Measurements from ENCODE around the gene IFITM1.
"Not testable (repeated sequence)": the region's sequence is repeated elsewhere in the genome, so short reads cannot be mapped to it uniquely, and the experiment has no call there.

The IFITM1 gene

GRCh38 chr11:313787-314553 lies at the start of gene IFITM1:
IFITM1 (plus strand) TSS chr11:314040; CDS start chr11:314171, 131 bp downstream.
- no peak for DNase-seq

GRCh38 chr11:266676-267439 lies 47.0 kb upstream of the IFITM1 start:
- no peak for DNase-seq

DNA sequence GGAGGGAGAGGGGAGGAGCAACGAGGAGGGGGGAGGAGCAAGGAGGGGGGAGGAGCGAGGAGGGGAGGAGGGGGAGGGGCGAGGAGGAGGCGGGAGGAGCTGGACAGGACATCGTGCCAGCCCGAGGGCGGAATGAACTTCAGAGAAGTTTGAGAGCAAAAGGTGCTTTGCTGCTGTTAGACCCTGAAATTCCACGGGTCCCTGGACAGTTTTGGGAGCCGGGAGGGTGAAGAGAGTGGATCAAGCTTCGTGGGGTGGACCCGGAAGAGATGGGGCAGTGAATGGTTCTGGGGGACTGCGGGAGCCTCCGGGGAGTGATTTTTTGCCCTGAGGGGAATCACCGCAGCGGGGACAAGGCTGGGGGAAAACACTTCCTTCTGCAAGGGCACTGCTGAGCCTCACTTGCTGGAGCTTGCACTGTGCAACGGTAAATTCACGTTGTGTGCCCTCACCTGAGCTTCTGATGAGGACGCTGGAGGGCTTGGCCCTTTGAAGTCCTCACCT lies 46.3 kb upstream of the IFITM1 start:
- DNase-seq = no peak

DNA sequence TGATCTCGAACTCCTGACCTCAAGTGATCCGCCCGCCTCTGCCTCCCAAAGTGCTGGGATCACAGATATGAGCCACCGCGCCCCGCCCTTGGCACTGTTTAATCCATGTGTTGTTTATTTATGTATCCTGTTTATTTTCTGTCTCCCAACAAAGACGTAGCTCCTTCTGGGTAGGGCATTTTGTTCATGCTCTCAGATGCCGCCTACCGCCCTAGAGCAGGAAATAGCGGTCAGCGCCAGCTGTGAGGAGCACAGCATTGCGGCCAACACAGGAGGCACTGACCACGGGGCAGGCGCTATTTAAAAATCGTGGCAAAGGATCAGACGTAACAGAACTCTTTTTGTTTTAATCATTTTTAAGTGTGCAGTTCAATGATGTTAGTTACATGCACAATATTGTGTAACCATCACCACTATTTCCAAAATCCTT lies 45.1 kb upstream of the IFITM1 start:
- not testable (repeated sequence) for DNase-seq

DNA sequence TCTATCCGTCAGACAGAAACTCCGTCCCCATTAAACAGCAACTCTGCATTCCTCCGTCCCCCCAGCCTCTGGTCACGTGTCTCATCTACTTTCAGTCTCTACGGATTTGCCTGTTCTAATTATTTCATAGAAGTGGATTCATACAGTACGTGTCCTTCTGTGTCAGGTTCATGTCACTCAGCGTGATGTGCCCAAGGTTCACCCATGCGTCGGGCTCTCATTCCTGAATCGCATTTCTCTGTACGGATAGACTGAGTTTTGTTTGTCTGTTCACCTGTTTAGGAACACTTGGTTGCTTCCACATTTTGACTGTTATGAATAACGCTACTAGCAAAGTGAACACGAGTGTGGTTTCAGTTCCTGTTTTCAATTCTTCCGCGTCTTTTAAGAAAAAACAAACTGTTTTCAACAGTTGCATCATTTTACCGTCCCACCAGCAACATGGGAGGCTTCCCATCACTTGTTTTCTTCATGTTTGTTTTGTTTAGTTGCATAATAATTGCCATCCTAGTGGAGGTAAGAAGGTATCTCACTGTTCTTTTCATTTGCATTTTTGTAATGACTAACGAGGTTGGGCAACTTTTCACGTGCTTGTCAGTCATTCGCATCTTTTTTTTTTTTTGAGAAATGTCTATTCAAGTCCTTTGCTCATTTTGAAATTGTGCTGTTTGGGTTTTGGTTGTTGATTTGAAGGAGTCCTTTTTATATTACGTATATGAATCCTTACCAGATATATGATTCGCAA lies 44.5 kb upstream of the IFITM1 start:
- peak; percentile 95 for DNase-seq

- DNase-seq = no peak
Observed at GRCh38 chr11:270451-271318, 43.2 kb upstream of the IFITM1 start.

DNA sequence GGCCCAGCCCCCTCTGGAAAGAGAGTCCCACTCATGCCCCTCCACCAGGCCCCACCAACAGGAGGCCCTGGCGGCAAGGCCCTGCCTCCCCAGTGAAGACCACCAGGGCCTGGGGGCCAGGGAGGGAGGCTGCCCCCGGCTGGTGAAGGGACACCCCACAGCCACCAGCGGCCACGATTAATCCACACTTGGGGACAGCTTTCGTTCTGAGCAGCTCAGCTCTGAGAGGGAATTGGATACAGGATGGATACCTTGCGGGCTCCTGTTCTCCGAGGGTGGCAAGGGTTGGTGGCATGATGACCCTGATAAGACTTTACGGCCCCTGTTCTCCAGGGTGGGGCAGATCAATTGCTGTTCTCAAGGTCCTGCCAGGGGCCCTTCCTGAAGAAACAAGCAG lies 42.5 kb upstream of the IFITM1 start:
- DNase-seq = no peak

DNA sequence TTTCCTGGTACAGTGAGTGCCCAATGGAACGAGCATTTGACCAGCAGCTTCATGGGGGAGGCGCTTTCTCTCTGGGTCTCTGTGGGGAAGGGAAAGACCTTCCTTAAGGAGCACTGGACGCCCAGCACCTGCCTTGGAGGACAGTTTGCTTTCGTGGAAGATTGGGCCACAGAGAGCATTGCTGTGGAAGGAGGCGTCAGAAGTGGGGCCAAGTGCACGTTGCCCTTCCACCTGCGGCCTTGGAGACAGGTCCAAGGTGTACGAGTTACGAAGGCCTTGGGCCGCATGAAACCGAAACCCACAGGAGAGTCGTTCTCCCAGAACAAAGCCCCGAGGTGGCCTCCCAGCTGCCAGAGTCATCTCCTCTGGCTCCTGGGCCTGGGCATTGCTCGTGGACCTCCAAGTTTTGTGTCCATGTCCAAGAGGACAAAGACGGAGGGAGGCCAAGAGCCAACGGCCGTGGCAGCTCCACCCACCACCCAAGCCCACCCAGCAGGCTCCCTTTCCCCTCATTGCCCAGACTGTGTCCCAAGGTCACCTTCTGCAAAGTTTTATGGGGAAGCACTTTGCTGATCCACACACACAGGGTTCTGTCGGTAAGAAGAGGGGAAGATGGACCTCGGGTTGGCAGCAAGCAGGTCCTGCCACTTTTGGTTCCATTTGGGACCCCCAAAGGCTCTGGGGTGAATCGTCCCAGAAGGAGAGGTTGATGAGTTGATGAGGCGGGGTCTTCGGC lies 41.5 kb upstream of the IFITM1 start:
- DNase-seq = no peak

- DNase-seq = no peak
Observed at GRCh38 chr11:272931-273198, 41.0 kb upstream of the IFITM1 start.

DNA sequence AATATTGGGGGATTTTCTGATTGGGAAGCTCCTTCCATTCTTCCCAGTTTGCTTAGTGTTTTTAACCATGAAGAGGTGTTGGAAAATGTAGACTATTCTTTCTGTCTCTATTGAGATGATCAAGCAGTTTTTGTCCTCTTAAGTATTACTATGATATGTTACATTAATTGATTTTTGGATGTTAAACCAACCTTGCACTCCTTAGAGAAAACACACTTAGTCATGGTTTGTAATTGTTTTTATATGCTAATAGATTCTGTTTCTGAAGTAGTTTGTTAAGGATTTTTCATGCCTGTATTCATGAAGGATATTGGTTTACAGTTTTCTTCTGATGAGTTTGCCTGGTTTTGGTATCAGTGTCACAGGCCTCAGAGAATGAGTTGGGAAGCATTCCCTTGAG lies 37.6 kb upstream of the IFITM1 start:
- no peak for DNase-seq

DNA sequence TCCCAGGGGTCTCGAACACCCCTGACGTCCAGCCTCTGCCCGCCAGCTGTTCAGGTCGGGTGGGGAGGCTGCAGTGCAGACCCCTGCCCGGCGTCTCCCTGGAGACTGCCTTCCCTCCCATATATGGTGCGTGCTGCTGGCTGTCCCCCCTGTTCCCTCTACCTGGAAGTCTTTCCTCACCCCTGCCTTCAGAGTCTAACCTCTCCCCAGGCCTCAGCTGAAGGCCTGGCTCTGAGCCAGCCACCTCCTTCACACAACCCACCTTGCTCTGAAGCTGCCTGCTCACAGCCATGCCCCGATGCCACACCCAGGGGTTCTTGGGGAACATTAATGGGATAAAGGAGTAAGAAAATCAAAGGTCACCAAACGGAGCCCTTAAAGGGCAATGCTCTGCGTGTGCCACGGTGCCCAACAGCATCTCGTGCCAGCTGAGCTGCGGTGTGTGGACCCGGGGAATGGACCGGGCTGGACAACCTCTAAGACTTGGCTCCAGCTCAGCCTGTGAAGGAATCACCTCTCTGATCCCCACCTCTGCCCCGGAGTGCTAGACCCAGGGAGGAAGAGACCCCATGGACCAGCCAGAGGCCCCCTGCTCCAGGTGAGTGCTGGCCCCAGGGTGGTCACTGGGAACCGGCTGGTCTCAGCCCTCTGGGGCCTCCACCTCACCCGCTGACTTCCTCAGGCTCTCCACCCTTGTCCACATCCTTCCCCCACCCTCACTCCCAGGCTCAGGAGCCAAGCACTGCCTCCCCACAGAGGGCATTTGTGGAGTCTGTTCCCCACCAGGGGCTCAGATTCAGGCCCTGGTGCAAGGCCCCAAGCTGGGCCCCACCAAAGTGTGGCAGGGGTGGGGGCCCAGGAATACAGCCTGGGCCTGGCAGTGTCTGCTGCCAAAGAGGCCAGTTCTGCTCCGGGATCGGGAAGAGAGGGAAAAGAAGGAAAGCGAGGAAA lies 35.6 kb upstream of the IFITM1 start, which contains the start of gene NLRP6:
TSS of gene NLRP6 (plus strand) at position 407 of the 951 bp plus-strand sequence. CDS start at position 570, 163 bp downstream.
- no peak for DNase-seq

DNA sequence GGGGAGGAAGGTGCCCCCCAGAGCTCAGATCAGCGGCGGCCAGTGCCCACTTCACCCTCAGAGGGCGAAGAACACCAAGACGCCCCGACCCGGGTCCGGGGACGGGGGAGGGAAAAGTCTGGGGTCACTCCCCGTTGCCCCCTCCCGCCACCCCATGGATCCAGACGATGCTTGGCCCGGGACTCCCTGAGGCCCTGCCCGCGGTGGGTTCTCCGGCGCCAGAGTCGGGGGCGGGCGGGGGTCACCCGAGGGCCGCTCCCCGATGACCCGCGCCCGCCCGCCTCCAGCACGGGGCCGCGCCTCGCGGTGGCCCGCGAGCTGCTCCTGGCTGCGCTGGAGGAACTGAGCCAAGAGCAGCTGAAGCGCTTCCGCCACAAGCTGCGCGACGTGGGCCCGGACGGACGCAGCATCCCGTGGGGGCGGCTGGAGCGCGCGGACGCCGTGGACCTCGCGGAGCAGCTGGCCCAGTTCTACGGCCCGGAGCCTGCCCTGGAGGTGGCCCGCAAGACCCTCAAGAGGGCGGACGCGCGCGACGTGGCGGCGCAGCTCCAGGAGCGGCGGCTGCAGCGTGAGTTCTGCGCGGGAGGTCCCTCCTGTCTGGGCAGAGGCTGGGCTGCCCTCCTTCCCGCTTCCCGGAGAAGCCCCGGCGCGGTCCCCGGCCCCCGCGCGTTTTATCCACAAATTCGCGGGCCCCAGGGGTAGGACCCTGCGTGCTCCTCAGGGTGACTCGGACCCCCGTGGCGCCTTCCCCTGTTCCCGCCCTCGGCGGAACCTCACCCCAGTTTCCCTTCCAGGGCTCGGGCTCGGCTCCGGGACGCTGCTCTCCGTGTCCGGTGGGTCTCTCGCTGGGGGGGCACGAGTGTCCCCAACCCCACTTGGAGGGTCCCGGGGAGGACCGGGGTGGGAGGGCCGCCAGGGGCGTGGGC lies 34.5 kb upstream of the IFITM1 start:
- DNase-seq = no peak

DNA sequence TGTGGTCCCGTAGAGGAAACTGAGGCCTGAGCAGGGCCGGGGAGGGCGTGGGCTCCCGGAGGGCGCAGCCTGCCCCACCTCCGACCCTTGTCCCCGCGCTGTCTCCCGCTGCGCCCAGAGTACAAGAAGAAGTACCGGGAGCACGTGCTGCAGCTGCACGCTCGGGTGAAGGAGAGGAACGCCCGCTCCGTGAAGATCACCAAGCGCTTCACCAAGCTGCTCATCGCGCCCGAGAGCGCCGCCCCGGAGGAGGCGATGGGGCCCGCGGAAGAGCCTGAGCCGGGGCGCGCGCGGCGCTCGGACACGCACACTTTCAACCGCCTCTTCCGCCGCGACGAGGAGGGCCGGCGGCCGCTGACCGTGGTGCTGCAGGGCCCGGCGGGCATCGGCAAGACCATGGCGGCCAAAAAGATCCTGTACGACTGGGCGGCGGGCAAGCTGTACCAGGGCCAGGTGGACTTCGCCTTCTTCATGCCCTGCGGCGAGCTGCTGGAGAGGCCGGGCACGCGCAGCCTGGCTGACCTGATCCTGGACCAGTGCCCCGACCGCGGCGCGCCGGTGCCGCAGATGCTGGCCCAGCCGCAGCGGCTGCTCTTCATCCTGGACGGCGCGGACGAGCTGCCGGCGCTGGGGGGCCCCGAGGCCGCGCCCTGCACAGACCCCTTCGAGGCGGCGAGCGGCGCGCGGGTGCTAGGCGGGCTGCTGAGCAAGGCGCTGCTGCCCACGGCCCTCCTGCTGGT lies 33.7 kb upstream of the IFITM1 start:
- DNase-seq = no peak

- DNase-seq = no peak
Observed at GRCh38 chr11:280706-281485, 32.9 kb upstream of the IFITM1 start.

- DNase-seq = no peak
Observed at GRCh38 chr11:281486-282161, 32.2 kb upstream of the IFITM1 start.

DNA sequence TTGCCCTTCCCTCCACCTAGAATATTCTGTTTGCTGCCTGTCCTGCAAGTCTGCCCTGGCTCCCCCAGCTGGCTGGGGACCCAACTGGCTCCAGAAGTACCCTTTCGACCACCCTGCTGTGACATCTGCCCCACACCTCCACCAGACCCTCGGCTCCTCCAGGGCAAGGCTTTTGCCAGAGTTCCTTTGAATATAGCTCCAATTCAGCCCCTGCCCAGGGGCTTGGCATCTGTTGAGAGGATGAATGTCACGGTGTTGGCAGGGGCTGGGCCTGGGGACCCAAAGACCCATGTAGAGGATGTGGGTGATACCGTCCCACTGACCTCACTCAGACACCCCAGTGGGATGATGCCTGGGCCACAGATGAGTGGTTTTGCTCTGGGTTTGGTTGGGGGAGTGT lies 31.7 kb upstream of the IFITM1 start:
- no peak for DNase-seq
